ENCODE results near the gene NRG3.

Gene NRG3

DNA sequence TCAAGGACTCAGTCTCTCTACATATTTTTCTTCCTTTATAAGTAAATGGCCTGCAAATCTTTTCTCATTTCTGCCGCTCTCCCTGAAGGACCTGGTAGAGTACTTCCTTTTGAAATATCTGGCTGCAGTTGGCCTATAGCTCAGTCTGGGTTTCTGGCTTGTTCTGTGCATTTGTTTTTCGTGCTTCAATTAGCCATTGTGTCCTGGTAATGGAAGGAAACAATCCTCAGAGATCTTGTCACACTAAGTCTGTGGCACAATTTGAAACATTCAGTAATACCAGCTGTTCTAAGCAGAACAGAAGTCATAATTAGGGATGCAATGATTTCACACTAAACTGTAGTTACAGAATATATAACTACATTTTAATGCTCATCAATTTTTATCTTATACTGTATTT lies 545.0 kb downstream of the NRG3 start:
- Histone ChIP-seq H3K9me3 (ENCODE audit: control insufficient read depth, low read length) (no peaks in the 10 kb centered on the region), H3K27me3 (ENCODE audit: control insufficient read depth, insufficient read depth, low read length) (no peaks in the 10 kb centered on the region), H3K4me3 (ENCODE audit: low read length) (no peak overlapping the region), H3K36me3 (ENCODE audit: control insufficient read depth, insufficient read depth, low read length) (no peaks in the 10 kb centered on the region), H3K4me1 (ENCODE audit: control insufficient read depth, insufficient read depth, low read length) (no peaks in the 10 kb centered on the region), H3K9ac (ENCODE audit: low read length) (no peak overlapping the region)

DNA sequence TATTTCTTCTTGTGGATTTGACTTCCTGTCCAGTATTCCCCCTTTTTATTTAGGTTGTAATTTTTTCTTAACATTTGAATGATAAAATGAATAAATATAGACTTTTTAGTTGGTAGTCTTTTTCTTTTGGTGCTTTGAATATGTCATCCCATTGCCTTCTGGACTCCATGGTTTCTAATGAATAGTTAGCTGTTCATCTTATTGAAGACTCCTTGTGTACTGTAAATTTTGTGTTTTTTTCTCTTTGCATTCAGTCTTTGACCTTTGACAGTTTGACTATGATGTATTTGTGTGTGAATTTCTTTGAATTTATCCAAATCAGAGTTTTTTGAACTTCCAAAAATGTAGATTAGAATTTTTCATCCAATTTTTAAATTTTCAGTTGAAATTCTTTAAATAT lies 554.3 kb downstream of the NRG3 start:
- H3K4me3 ChIP-seq (ENCODE audit: low read length), result no peak overlapping the region
- H3K9me3 ChIP-seq (ENCODE audit: control insufficient read depth, low read length), result no peaks in the 10 kb centered on the region
- H3K4me1 ChIP-seq (ENCODE audit: control insufficient read depth, insufficient read depth, low read length), result no peaks in the 10 kb centered on the region
- H3K36me3 ChIP-seq (ENCODE audit: control insufficient read depth, insufficient read depth, low read length), result no peaks in the 10 kb centered on the region
- no peaks in the 10 kb centered on the region for H3K27me3 ChIP-seq (ENCODE audit: control insufficient read depth, insufficient read depth, low read length)
- no peak overlapping the region for H3K9ac ChIP-seq (ENCODE audit: low read length)

DNA sequence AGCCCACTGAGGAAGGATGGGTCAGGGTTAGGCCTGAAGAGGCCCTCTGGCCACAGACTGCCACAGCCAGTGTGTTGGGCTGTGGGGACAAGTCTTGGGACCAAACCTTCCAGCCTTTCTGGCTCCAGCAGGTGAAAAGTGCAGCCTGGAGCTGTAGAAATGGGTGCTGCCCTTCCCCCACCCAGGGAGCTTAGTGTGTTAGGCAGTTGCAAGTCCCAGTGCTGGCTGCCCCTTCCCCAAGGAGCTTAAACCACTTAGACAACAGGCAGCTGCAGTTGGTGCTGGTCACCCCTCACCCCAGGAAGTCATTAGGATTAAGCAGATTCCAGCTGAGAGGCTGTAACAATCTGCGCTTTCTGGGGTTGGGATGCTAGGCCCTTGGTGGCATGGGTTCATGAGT lies 563.3 kb downstream of the NRG3 start:
- H3K36me3 ChIP-seq (ENCODE audit: control insufficient read depth, insufficient read depth, low read length), result no peaks in the 10 kb centered on the region
- H3K27me3 ChIP-seq (ENCODE audit: control insufficient read depth, insufficient read depth, low read length), result no peaks in the 10 kb centered on the region
- no peaks in the 10 kb centered on the region for H3K4me1 ChIP-seq (ENCODE audit: control insufficient read depth, insufficient read depth, low read length)
- no peaks in the 10 kb centered on the region for H3K9me3 ChIP-seq (ENCODE audit: control insufficient read depth, low read length)
- H3K4me3 ChIP-seq (ENCODE audit: low read length), result no peak overlapping the region
- no peak overlapping the region for H3K9ac ChIP-seq (ENCODE audit: low read length)

GRCh38 chr10:82440775-82441174 lies 565.8 kb downstream of the NRG3 start:
- H3K36me3 ChIP-seq (ENCODE audit: control insufficient read depth, insufficient read depth, low read length), result no peaks in the 10 kb centered on the region
- no peak overlapping the region for H3K4me3 ChIP-seq (ENCODE audit: low read length)

DNA sequence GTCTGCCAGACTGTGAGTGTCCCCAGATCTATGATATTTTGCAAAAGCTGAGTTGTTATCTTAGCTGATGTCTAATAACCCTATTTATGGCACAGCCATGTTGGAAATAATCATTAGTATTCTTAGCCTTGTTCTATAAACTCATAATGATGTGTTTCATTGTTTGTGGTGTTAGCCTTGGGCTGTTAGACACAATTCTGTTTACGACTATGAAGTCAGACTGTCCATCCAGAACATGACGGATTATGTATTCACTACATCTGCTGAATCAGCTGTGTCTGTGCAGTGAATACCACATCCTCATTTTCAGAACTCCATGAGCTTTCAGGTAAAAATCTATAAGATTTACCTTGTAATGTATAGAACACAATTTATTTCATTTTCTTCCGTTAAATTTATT lies 577.1 kb downstream of the NRG3 start:
- Histone ChIP-seq H3K4me3 (ENCODE audit: low read length) (no peak overlapping the region), H3K36me3 (ENCODE audit: control insufficient read depth, insufficient read depth, low read length) (no peaks in the 10 kb centered on the region), H3K4me1 (ENCODE audit: control insufficient read depth, insufficient read depth, low read length) (no peaks in the 10 kb centered on the region), H3K27me3 (ENCODE audit: control insufficient read depth, insufficient read depth, low read length) (no peaks in the 10 kb centered on the region), H3K9me3 (ENCODE audit: control insufficient read depth, low read length) (no peaks in the 10 kb centered on the region), H3K9ac (ENCODE audit: low read length) (no peak overlapping the region)

More at GRCh38 chr10:82440775-82441174, 565.8 kb downstream of the NRG3 start:
- no peak overlapping the region for H3K9ac ChIP-seq (ENCODE audit: low read length)
- no peaks in the 10 kb centered on the region for H3K27me3 ChIP-seq (ENCODE audit: control insufficient read depth, insufficient read depth, low read length)
- H3K9me3 ChIP-seq (ENCODE audit: control insufficient read depth, low read length), result no peaks in the 10 kb centered on the region
- H3K4me1 ChIP-seq (ENCODE audit: control insufficient read depth, insufficient read depth, low read length), result no peaks in the 10 kb centered on the region

- H3K4me1 ChIP-seq (ENCODE audit: control insufficient read depth, insufficient read depth, low read length), result no peaks in the 10 kb centered on the region
- no peak overlapping the region for H3K9ac ChIP-seq (ENCODE audit: low read length)
- no peak overlapping the region for H3K4me3 ChIP-seq (ENCODE audit: low read length)
- H3K27me3 ChIP-seq (ENCODE audit: control insufficient read depth, insufficient read depth, low read length), result no peaks in the 10 kb centered on the region
- H3K36me3 ChIP-seq (ENCODE audit: control insufficient read depth, insufficient read depth, low read length), result no peaks in the 10 kb centered on the region
- no peaks in the 10 kb centered on the region for H3K9me3 ChIP-seq (ENCODE audit: control insufficient read depth, low read length)
Measured at GRCh38 chr10:82452676-82453075, 577.7 kb downstream of the NRG3 start.

GRCh38 chr10:82453678-82454293 lies 578.8 kb downstream of the NRG3 start:
- Histone ChIP-seq H3K9me3 (ENCODE audit: control insufficient read depth, low read length) (no peaks in the 10 kb centered on the region), H3K9ac (ENCODE audit: low read length) (no peak overlapping the region), H3K4me3 (ENCODE audit: low read length) (no peak overlapping the region), H3K36me3 (ENCODE audit: control insufficient read depth, insufficient read depth, low read length) (no peaks in the 10 kb centered on the region), H3K27me3 (ENCODE audit: control insufficient read depth, insufficient read depth, low read length) (no peaks in the 10 kb centered on the region), H3K4me1 (ENCODE audit: control insufficient read depth, insufficient read depth, low read length) (no peaks in the 10 kb centered on the region)

DNA sequence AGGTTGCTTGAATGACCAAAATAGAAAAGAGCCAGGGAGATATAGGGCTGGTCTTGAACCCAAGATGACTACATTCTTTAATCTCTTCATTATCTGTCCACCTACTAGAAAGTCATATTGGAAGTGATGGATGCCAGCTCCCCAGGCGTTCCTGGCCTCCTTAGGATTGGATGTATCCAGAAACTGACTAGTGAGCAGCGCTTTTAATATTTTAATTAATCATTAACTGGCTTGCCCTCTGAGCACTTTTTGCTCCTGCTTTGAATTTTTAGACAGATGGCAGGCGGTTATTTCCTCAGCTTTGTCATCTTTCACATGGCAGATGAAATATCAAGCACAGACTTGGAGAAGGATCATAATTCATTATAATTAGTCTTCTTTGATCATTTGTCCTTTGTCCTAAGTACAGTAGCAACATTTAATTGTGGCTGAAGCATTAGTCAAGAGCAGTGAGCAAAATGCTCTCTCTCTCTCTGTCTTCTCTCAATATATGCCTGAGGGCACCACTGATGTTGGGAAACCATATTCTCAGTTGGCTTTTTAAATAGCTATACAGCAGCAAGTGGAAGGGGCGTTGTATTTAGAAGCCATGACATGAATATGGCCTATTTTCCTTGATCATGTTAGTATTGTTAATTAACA lies 588.0 kb downstream of the NRG3 start:
- Histone ChIP-seq H3K9me3 (ENCODE audit: control insufficient read depth, low read length) (no peaks in the 10 kb centered on the region), H3K27me3 (ENCODE audit: control insufficient read depth, insufficient read depth, low read length) (no peaks in the 10 kb centered on the region), H3K9ac (ENCODE audit: low read length) (no peak overlapping the region), H3K4me3 (ENCODE audit: low read length) (no peak overlapping the region), H3K36me3 (ENCODE audit: control insufficient read depth, insufficient read depth, low read length) (no peaks in the 10 kb centered on the region), H3K4me1 (ENCODE audit: control insufficient read depth, insufficient read depth, low read length) (no peaks in the 10 kb centered on the region)

GRCh38 chr10:82463614-82464013 lies 588.6 kb downstream of the NRG3 start:
- no peaks in the 10 kb centered on the region for H3K27me3 ChIP-seq (ENCODE audit: control insufficient read depth, insufficient read depth, low read length)
- no peak overlapping the region for H3K9ac ChIP-seq (ENCODE audit: low read length)
- H3K4me3 ChIP-seq (ENCODE audit: low read length), result no peak overlapping the region
- H3K4me1 ChIP-seq (ENCODE audit: control insufficient read depth, insufficient read depth, low read length), result no peaks in the 10 kb centered on the region
- no peaks in the 10 kb centered on the region for H3K9me3 ChIP-seq (ENCODE audit: control insufficient read depth, low read length)
- H3K36me3 ChIP-seq (ENCODE audit: control insufficient read depth, insufficient read depth, low read length), result no peaks in the 10 kb centered on the region

DNA sequence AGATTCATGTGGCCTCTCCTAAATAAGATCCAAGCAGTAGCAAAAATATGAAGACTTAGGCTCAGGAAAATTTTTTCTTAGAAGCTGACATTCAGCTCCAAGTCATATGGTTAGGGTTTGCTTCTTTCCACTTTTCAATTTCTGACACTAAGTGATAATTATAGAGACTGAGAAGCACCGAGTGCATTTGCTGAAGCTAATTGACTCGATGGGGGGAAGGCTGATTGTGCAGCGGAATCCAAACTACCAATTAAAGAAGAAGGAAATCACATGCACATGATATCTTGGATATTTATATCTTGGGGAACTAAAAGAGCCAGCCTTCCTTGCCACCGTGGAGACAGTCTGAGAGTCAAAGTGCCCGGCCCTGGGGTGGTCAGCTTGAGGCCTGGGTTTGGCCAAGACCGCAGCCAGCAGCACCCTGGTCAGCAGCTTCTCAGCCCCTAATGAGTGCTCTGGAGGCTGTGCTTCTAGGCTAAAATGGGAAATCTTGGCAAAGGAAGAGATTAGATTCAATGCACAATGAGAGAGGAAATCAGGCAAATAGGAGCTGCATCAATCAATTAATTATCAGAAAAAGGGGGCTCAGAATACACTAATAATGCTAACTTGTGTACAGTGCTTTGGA lies 589.3 kb downstream of the NRG3 start:
- Histone ChIP-seq H3K4me1 (ENCODE audit: control insufficient read depth, insufficient read depth, low read length) (no peaks in the 10 kb centered on the region), H3K4me3 (ENCODE audit: low read length) (no peak overlapping the region), H3K27me3 (ENCODE audit: control insufficient read depth, insufficient read depth, low read length) (no peaks in the 10 kb centered on the region), H3K36me3 (ENCODE audit: control insufficient read depth, insufficient read depth, low read length) (no peaks in the 10 kb centered on the region), H3K9me3 (ENCODE audit: control insufficient read depth, low read length) (no peaks in the 10 kb centered on the region), H3K9ac (ENCODE audit: low read length) (no peak overlapping the region)

- no peaks in the 10 kb centered on the region for H3K9me3 ChIP-seq (ENCODE audit: control insufficient read depth, low read length)
Measured at GRCh38 chr10:82464966-82465365, 590.0 kb downstream of the NRG3 start.

GRCh38 chr10:82468453-82468852 lies 593.5 kb downstream of the NRG3 start:
- Histone ChIP-seq H3K27me3 (ENCODE audit: control insufficient read depth, insufficient read depth, low read length) (no peaks in the 10 kb centered on the region), H3K36me3 (ENCODE audit: control insufficient read depth, insufficient read depth, low read length) (no peaks in the 10 kb centered on the region), H3K4me1 (ENCODE audit: control insufficient read depth, insufficient read depth, low read length) (no peaks in the 10 kb centered on the region), H3K9me3 (ENCODE audit: control insufficient read depth, low read length) (no peaks in the 10 kb centered on the region), H3K9ac (ENCODE audit: low read length) (no peak overlapping the region), H3K4me3 (ENCODE audit: low read length) (no peak overlapping the region)

More at GRCh38 chr10:82464966-82465365, 590.0 kb downstream of the NRG3 start:
- H3K4me1 ChIP-seq (ENCODE audit: control insufficient read depth, insufficient read depth, low read length), result no peaks in the 10 kb centered on the region
- no peak overlapping the region for H3K9ac ChIP-seq (ENCODE audit: low read length)
- H3K36me3 ChIP-seq (ENCODE audit: control insufficient read depth, insufficient read depth, low read length), result no peaks in the 10 kb centered on the region
- no peak overlapping the region for H3K4me3 ChIP-seq (ENCODE audit: low read length)
- H3K27me3 ChIP-seq (ENCODE audit: control insufficient read depth, insufficient read depth, low read length), result no peaks in the 10 kb centered on the region
